ENCODE measurements around the gene FAM111B.

FAM111B gene

DNA sequence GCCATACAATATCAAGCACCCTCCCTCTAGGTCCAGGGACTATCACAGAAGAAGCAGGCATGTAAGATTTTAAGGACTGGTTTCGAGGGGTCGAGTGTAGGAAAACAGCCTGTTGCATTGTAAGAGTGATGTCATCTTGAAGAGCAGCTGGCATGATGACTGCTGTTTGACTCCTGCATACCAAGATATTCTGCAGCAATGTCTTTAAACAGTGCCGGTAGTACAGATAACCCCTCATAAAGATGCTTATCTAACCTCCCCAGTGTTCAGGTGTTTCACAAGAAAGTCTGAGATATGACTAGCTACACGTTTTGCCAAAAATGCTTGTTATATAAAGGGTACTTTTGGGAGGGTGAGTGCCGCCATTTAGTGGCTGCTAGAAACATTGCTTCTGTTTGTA lies 47.6 kb downstream of the FAM111B start:
- no peak for DNase-seq (ENCODE audit: low spot score)

DNA sequence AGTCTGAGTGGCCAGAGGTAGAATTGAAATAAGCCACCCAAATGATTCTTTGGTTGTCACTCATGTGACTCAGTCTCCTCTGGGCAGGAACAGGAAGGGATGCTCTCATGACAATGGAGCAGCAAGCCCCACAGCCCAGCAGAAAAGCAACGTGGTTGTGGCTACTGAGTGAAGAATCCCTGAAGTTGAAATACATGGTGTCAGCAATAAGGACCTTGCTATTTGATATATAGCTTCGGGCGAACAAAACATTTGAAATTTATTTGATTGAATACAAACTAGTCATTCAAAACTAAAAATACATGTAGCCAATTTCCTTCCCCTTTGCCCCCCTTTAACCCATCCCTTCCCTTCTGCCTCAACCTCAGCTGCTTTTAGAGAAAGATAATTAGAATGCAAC lies 50.4 kb downstream of the FAM111B start:
- DNase-seq (ENCODE audit: low spot score) = no peak

DNA sequence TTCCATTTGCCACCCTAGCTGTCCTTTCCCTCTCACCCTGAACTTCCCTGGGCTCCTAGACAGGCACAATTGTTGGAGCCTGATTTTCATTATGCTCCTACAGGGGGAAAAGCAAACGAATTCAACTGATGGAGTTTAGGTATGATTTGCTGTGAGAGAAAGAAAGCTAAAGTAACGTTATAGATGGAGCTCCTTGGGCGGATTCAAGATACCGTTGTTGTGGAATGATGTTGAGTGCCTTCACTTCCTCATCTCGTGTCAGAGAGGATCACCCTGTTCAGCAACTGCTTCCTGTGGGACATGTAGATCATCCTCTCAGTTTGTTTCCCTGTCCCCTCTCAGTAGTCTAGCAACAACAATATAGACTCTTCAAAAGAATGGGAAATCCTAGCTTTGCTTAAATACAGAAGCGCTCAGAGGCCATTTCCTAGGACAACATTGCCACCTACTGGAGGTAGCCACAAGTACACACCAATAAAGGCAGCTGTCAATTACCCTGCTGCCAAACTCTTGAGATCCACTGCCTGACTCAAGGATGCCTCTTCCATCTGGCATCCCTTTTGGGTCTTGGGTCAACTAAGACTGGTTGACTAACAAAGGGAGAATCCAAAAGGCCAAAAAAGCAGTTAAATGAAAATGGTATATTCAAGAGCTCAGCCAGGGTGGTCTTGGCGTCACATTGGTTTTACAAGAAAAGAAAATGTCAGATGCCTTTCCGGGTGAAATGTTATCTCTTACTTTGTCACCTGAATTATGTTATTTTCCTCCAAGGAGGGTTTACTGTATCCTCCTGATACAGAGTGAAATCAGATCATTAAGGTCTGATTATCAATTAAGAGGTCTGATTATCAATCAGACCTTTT lies 51.4 kb downstream of the FAM111B start:
- DNase-seq (ENCODE audit: low spot score) = peak; percentile 62

DNA sequence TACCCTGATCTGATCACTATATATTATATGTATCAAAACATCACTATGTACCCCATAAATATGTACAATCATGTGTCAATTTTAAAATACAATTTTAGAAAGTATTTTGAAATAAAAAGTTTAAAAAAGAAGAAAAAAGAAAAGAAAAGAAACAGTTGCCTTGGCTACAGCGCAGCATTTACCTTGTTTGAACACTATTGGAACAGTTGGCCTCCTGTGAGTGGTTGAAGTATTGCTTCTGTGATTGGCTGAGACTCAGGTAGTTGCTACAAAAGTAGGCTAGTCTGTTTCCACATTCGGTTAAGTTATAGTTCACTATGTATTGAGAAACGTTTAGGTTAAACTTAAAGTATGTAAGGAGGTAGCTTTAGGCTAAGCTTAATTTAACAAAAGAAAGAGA lies 57.0 kb downstream of the FAM111B start:
- no peak for DNase-seq (ENCODE audit: low spot score)

DNA sequence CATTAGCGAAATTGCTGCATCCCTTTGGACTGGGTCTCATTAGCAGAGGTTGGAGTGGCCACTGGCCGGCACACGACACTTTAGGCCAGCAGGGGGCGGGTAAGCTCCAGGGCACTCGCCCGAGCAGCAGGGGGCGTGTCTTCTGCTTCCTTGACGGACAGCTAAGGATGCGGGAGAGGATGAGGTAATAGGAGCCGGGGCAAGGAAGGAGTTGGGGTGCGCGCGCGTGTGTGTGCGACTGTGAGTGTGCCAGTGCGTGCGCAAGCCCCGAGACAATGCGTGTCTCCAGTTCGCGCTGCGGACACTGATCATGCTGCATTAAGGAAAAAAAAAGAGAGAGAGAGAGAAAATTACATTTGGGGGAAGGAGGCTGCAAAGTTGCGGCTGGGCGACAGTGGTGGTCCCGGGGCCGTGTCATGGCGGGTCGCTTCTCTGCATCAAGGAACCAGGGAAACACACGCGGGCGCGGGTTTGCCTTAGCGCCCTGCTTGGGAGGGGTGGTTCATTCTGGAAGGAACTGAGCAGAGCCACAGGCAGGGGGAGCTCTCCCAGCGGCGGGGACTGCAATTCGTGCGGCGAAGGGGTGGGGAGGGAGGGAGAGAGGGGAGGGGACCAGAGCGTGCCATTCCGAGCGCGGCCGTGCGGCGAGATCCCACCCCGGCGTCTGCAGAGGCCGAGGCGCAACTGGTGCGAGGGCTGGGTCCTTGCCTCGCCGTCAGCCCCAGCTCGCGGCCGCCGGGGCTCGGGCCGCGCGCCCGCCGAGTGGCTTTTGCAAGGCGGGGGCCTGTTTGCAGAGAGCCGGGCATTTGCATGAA lies 64.7 kb downstream of the FAM111B start, which contains the start of gene DTX4:
Gene DTX4 (plus strand): TSS at position 625 of the 815 bp plus-strand sequence. CDS start 464 bp downstream, outside the sequence.
- DNase-seq (ENCODE audit: low spot score) = peak; percentile 95

DNA sequence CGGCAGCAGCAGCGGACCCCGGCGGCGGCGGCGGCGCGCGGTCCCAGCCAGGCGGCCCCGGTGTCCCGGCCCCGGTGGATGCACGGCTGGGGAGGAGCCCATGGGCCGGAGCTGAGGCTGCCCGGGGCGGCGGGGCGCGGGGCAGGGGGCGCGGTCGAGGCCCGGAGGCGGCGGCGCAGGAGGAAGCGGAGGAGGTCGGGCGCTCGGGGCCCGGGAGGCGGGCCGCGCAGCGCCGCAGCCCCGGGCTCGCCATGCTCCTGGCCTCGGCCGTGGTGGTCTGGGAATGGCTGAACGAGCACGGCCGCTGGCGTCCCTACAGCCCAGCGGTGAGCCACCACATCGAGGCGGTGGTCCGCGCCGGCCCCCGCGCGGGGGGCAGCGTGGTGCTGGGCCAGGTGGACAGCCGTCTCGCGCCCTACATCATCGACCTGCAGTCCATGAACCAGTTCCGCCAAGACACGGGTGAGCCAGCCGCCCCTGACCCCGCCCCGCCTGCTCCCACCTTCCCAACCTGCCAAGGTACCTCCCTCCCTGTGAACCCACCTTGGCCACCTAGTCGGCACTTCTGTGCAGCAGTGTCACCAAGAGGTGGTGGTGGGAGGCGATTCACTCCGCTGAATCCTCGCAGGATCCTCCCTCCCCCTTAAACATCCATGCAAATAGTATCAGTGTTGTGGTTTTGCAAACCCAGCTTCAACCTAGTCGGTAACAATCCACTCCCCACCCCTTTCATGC lies 65.5 kb downstream of the FAM111B start:
- peak; percentile 64 for DNase-seq (ENCODE audit: low spot score)

DNA sequence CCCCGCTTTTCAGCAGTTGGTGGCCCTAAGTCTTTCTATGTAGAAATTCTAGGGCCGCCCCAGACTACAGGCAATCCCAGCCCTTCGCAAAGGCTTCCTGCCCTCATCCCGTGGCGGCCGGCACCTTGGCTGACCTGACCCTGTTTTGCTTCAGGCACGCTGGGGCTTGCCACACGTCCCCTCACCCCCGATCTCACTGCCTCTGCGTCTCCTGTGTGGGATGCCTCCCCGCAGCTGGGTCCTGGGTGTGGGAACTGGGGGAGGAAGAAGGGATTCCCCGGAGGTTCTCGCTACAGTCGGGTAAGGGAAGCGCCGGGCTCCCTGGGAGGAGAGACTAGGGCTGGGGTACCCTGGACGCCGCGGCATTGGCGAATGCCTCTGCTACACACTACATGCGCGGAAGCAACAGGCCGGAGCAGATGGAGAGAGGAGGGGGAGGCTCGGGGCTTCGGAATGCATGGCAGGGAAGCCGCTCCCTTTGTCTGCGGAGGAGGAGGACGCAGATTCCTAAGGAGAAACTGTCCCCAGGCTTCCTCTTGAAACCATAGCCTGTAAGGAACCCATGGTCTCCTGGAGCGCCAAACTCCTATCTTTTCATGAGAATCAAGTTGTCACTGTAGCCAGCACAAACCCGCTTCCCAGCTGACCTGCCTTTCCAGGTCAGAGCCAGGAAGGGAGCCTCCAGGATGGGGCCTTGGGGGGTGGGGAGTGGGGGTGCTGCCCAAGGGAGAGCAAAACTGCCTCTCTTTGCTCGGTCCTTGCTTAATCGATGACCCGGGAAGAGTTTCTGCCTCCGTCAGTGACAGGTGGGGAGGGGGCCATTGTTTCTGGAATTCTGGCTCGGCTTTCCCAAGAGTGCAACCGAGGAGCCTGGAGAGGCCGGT lies 66.3 kb downstream of the FAM111B start:
- DNase-seq (ENCODE audit: low spot score) = peak; percentile 80

DNA sequence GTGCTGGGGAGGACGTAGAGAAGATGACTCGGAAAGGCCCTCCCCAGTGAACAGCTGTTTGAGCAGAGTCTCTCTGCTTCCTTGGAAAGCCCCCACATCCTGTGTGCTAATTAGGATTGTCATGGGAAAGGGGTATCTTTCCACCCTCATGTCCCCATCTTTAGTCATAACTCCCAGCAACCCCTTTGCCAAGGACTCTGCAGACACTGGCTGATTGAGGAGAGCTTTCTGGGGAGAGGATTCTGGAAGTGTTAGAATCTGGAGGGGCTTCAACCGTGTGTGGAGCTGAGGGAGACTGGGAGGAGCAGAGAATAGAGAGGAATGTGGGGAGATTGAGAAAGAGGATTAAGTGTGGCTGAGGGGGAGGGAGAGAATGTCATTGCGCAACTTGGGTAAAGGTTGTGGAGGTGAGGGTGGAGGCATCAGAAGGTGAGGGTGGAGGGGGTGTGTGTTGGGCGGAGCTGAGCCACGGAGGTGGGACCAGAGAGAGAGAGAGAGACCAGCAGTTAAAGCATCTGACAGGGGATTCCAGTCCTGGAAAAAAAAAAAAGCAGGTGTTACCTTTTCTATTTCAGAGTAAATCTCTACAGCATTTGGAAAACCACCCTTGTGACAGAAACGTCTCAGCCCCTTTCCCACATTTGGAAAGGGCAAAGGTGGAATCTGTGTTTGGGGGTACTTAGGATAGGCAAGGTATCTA lies 67.1 kb downstream of the FAM111B start:
- peak; percentile 66 for DNase-seq (ENCODE audit: low spot score)

DNA sequence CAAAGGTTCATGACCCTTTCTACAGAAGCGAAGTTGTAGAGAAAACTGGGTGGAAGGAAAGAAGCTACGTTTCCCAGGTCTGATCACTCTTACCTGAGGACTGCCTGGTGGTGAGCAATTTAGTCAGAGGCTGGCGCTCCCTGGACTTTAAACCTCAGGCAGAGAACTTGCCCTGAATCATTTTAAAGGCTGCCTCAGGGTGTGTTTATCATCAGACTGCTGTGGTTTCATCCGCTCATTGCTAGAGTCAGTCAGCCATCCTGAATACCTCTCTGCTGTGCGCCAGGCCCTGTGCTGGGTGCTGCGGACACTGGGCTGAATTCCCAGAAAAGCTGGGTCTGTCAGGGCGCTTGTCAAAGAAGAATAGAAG lies 67.6 kb downstream of the FAM111B start:
- DNase-seq (ENCODE audit: low spot score) = no peak

DNA sequence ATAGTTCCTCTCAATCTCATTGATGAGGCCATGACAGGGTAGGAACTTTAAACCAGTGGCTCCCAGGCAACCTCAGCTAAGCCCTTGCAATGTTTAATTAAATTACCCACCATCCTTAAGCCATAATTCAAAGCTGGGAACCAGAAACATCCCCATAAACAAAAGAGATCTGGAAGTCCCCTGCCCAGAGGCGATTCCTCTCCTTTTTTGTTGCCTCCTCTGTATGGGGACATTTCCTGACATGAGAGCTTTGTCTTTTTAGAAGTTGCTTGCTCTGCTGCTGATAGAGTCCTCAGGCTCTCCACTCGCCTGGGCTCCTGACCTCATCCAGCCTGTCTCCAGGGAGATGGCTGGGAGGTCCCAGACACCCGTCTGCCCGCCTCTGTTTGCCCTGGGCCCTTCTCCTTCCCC lies 68.1 kb downstream of the FAM111B start:
- DNase-seq (ENCODE audit: low spot score) = peak; percentile 57

DNA sequence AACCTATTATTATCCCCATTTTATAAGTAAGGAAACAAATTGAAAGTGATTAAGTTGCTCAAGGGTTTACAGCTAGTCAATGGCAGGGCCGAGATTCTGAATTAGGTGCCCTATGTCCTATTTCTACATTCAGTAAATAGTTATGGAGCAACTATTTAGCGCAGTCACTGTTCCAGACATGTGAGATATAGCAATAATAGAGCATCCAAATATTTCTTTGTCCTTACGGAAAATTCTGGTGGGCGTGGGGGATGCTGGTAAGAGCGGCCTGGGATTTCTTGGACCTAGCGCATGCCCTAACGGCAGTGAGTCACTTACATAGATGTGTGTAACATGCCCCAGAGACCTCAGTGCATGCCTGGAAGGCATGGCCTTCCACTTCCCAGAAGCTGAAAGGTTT lies 69.3 kb downstream of the FAM111B start:
- no peak for DNase-seq (ENCODE audit: low spot score)

Measured in ecto neural progenitor cell (in vitro differentiated cells).